ENCODE results near the gene HMX3.

HMX3 gene

GRCh38 chr10:123135415-123136141 lies at the start of gene HMX3:
TSS of gene HMX3 (plus strand) at chr10:123135970. CDS start at chr10:123136051, 81 bp downstream.
- H3K9ac ChIP-seq (ENCODE audit: low read depth, low read length), result no peak within 1 kb of the TSS

GRCh38 chr10:123086281-123086680 lies 49.5 kb upstream of the HMX3 start:
- no peaks in the 10 kb centered on the region for H3K4me1 ChIP-seq (ENCODE audit: insufficient read depth, low read length)
- no peak overlapping the region for H3K27ac ChIP-seq (ENCODE audit: low read length)
- H3K4me3 ChIP-seq (ENCODE audit: low read length), result no peak overlapping the region
- H3K27me3 ChIP-seq (ENCODE audit: insufficient read depth, low read length), result no peaks in the 10 kb centered on the region
- no peaks in the 10 kb centered on the region for H3K9me3 ChIP-seq (ENCODE audit: insufficient read depth, low read depth, low read length)
- H3K36me3 ChIP-seq (ENCODE audit: insufficient read depth, low read depth, low read length), result no peaks in the 10 kb centered on the region
- H3K9ac ChIP-seq (ENCODE audit: low read depth, low read length), result no peak overlapping the region

More at GRCh38 chr10:123135415-123136141, at the start of gene HMX3:
- H3K27ac ChIP-seq (ENCODE audit: low read length), result no peak within 1 kb of the TSS
- H3K4me3 ChIP-seq (ENCODE audit: low read length), result peak within 1 kb of the TSS; percentile 61
- H3K9me3 ChIP-seq (ENCODE audit: insufficient read depth, low read depth, low read length), result peaks cover 5% of the 10 kb centered on the region; the same call in 1 of the 2 replicates
- H3K36me3 ChIP-seq (ENCODE audit: insufficient read depth, low read depth, low read length), result no peaks in the 10 kb centered on the region
- H3K27me3 ChIP-seq (ENCODE audit: insufficient read depth, low read length), result peaks cover 100% of the 10 kb centered on the region
- peaks cover 17% of the 10 kb centered on the region for H3K4me1 ChIP-seq (ENCODE audit: insufficient read depth, low read length)

- Histone ChIP-seq H3K36me3 (ENCODE audit: insufficient read depth, low read depth, low read length) (no peaks in the 10 kb centered on the region), H3K27ac (ENCODE audit: low read length) (no peak overlapping the region)
Observed at GRCh38 chr10:123087348-123087747, 48.4 kb upstream of the HMX3 start.

GRCh38 chr10:123087786-123088185 lies 48.0 kb upstream of the HMX3 start:
- H3K36me3 ChIP-seq (ENCODE audit: insufficient read depth, low read depth, low read length), result no peaks in the 10 kb centered on the region
- no peak overlapping the region for H3K9ac ChIP-seq (ENCODE audit: low read depth, low read length)
- no peaks in the 10 kb centered on the region for H3K9me3 ChIP-seq (ENCODE audit: insufficient read depth, low read depth, low read length)
- H3K27ac ChIP-seq (ENCODE audit: low read length), result no peak overlapping the region
- no peak overlapping the region for H3K4me3 ChIP-seq (ENCODE audit: low read length)
- no peaks in the 10 kb centered on the region for H3K27me3 ChIP-seq (ENCODE audit: insufficient read depth, low read length)
- no peaks in the 10 kb centered on the region for H3K4me1 ChIP-seq (ENCODE audit: insufficient read depth, low read length)

More at GRCh38 chr10:123087348-123087747, 48.4 kb upstream of the HMX3 start:
- Histone ChIP-seq H3K9ac (ENCODE audit: low read depth, low read length) (no peak overlapping the region), H3K9me3 (ENCODE audit: insufficient read depth, low read depth, low read length) (no peaks in the 10 kb centered on the region), H3K4me3 (ENCODE audit: low read length) (no peak overlapping the region), H3K4me1 (ENCODE audit: insufficient read depth, low read length) (no peaks in the 10 kb centered on the region), H3K27me3 (ENCODE audit: insufficient read depth, low read length) (no peaks in the 10 kb centered on the region)

- Histone ChIP-seq H3K27me3 (ENCODE audit: insufficient read depth, low read length) (no peaks in the 10 kb centered on the region), H3K9me3 (ENCODE audit: insufficient read depth, low read depth, low read length) (no peaks in the 10 kb centered on the region), H3K9ac (ENCODE audit: low read depth, low read length) (no peak overlapping the region), H3K27ac (ENCODE audit: low read length) (no peak overlapping the region), H3K4me1 (ENCODE audit: insufficient read depth, low read length) (no peaks in the 10 kb centered on the region), H3K4me3 (ENCODE audit: low read length) (no peak overlapping the region), H3K36me3 (ENCODE audit: insufficient read depth, low read depth, low read length) (no peaks in the 10 kb centered on the region)
Observed at GRCh38 chr10:123092635-123093414, 42.9 kb upstream of the HMX3 start.

- Histone ChIP-seq H3K9me3 (ENCODE audit: insufficient read depth, low read depth, low read length) (no peaks in the 10 kb centered on the region), H3K36me3 (ENCODE audit: insufficient read depth, low read depth, low read length) (no peaks in the 10 kb centered on the region), H3K27ac (ENCODE audit: low read length) (no peak overlapping the region), H3K4me1 (ENCODE audit: insufficient read depth, low read length) (no peaks in the 10 kb centered on the region), H3K4me3 (ENCODE audit: low read length) (no peak overlapping the region), H3K27me3 (ENCODE audit: insufficient read depth, low read length) (no peaks in the 10 kb centered on the region), H3K9ac (ENCODE audit: low read depth, low read length) (no peak overlapping the region)
Observed at GRCh38 chr10:123093489-123093888, 42.3 kb upstream of the HMX3 start.

- Histone ChIP-seq H3K9ac (ENCODE audit: low read depth, low read length) (no peak overlapping the region), H3K27me3 (ENCODE audit: insufficient read depth, low read length) (no peaks in the 10 kb centered on the region), H3K36me3 (ENCODE audit: insufficient read depth, low read depth, low read length) (no peaks in the 10 kb centered on the region)
Observed at GRCh38 chr10:123096452-123096851, 39.3 kb upstream of the HMX3 start.

GRCh38 chr10:123097039-123097438 lies 38.7 kb upstream of the HMX3 start:
- H3K9ac ChIP-seq (ENCODE audit: low read depth, low read length), result no peak overlapping the region
- H3K9me3 ChIP-seq (ENCODE audit: insufficient read depth, low read depth, low read length), result no peaks in the 10 kb centered on the region
- no peaks in the 10 kb centered on the region for H3K27me3 ChIP-seq (ENCODE audit: insufficient read depth, low read length)
- no peaks in the 10 kb centered on the region for H3K4me1 ChIP-seq (ENCODE audit: insufficient read depth, low read length)
- H3K4me3 ChIP-seq (ENCODE audit: low read length), result no peak overlapping the region
- H3K36me3 ChIP-seq (ENCODE audit: insufficient read depth, low read depth, low read length), result no peaks in the 10 kb centered on the region
- no peak overlapping the region for H3K27ac ChIP-seq (ENCODE audit: low read length)

More at GRCh38 chr10:123096452-123096851, 39.3 kb upstream of the HMX3 start:
- Histone ChIP-seq H3K9me3 (ENCODE audit: insufficient read depth, low read depth, low read length) (no peaks in the 10 kb centered on the region), H3K27ac (ENCODE audit: low read length) (no peak overlapping the region), H3K4me3 (ENCODE audit: low read length) (no peak overlapping the region), H3K4me1 (ENCODE audit: insufficient read depth, low read length) (no peaks in the 10 kb centered on the region)

- Histone ChIP-seq H3K27me3 (ENCODE audit: insufficient read depth, low read length) (no peaks in the 10 kb centered on the region), H3K4me3 (ENCODE audit: low read length) (no peak overlapping the region), H3K9ac (ENCODE audit: low read depth, low read length) (no peak overlapping the region), H3K4me1 (ENCODE audit: insufficient read depth, low read length) (peaks cover 5% of the 10 kb centered on the region; the same call in 1 of the 2 replicates), H3K27ac (ENCODE audit: low read length) (no peak overlapping the region), H3K9me3 (ENCODE audit: insufficient read depth, low read depth, low read length) (no peaks in the 10 kb centered on the region), H3K36me3 (ENCODE audit: insufficient read depth, low read depth, low read length) (no peaks in the 10 kb centered on the region)
Observed at GRCh38 chr10:123100030-123100762, 35.6 kb upstream of the HMX3 start.

GRCh38 chr10:123101872-123102271 lies 33.9 kb upstream of the HMX3 start:
- no peak overlapping the region for H3K4me3 ChIP-seq (ENCODE audit: low read length)

GRCh38 chr10:123102673-123103072 lies 33.1 kb upstream of the HMX3 start:
- Histone ChIP-seq H3K4me3 (ENCODE audit: low read length) (no peak overlapping the region), H3K9ac (ENCODE audit: low read depth, low read length) (no peak overlapping the region), H3K36me3 (ENCODE audit: insufficient read depth, low read depth, low read length) (no peaks in the 10 kb centered on the region), H3K9me3 (ENCODE audit: insufficient read depth, low read depth, low read length) (no peaks in the 10 kb centered on the region), H3K27ac (ENCODE audit: low read length) (no peak overlapping the region), H3K27me3 (ENCODE audit: insufficient read depth, low read length) (no peaks in the 10 kb centered on the region), H3K4me1 (ENCODE audit: insufficient read depth, low read length) (peaks cover 5% of the 10 kb centered on the region; the same call in 1 of the 2 replicates)

More at GRCh38 chr10:123101872-123102271, 33.9 kb upstream of the HMX3 start:
- H3K27me3 ChIP-seq (ENCODE audit: insufficient read depth, low read length), result no peaks in the 10 kb centered on the region
- H3K9ac ChIP-seq (ENCODE audit: low read depth, low read length), result no peak overlapping the region
- H3K4me1 ChIP-seq (ENCODE audit: insufficient read depth, low read length), result peaks cover 5% of the 10 kb centered on the region; the same call in 1 of the 2 replicates
- no peaks in the 10 kb centered on the region for H3K9me3 ChIP-seq (ENCODE audit: insufficient read depth, low read depth, low read length)
- H3K27ac ChIP-seq (ENCODE audit: low read length), result no peak overlapping the region
- no peaks in the 10 kb centered on the region for H3K36me3 ChIP-seq (ENCODE audit: insufficient read depth, low read depth, low read length)
